ENCODE results near the gene TMTC4.

- TF ChIP-seq POLR2A (IDR thresholded peaks at IDR 0.05; ENCODE audit: low read depth, low read length) (no peak), TAF1 (IDR thresholded peaks at IDR 0.05; ENCODE audit: borderline replicate concordance, low read depth, low read length) (no peak)
These were observed 22.1 kb downstream of the TMTC4 start for GRCh38 chr13:100652510-100652909.

Data from GM12892 (cell line).